Activated CD8-positive, alpha-beta memory T cell treated with anti-CD3 and anti-CD28 coated beads, Interleukin-2, amount 50 U/mL, for 48 hours (primary cell): ENCODE measurements around the gene CSMD2.
"Not testable (repeated sequence)": the region's sequence is repeated elsewhere in the genome, so short reads cannot be mapped to it uniquely, and the experiment has no call there.

Experiments used
- DNase-seq: peaks from one replicate; pipeline ENCODE4 v3.0.0-alpha.2; 2020

CSMD2 gene

DNA sequence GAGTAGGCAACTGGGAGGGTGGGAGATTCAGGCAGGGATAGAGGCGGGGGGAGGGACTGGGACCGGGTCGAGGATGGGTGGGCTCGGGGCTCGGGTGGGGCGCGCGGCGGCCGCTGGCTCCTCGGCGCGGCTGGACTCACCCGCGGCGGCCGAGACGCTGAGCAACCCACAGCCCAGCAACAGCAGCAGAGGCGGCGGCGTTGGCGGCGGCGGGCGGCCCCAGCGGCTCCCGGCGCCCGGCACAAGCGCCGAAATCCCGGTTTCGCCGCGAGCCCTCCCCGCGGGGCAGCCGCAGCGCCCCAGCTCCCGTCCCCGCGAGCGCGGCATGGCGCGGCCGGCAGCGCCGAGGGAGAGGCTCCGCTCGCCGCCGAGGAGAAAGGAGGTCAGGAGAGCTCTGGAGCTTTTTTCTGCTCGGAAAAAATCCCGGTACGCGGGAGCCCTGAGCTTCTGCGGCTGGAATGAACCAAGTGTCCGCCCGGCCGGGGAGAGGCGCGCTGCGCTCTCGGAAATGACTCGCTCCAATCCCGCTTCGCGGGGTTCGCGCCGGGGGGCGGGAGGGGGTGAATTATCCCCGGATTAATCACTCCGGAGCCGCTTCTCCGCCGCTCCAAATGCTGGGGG, at the start of gene CSMD2:
CSMD2 (minus strand) TSS at position 460 of the 621 bp plus-strand sequence; CDS start at position 327, 133 bp downstream.
- no peak for DNase-seq

DNA sequence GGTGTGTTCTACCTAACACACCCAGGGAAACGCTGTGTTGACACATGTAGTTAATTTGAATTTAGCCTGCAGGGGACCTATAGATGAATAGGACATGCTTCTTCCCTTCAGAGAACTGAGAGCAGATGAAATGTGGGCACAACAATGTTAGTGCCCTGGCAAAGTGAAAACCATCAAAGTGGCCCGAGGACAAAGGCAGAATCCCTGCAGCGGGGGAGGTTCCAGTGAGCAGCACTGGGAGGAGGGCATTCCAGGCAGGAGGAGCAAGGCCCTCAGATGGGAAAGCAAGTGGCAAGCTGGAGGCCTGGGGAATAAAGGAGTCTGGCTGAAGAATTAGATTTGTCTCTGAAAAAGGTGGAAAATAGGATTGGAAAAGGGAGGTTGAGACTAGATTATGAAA, 48.9 kb upstream of the CSMD2 start:
- DNase-seq, result no peak

DNA sequence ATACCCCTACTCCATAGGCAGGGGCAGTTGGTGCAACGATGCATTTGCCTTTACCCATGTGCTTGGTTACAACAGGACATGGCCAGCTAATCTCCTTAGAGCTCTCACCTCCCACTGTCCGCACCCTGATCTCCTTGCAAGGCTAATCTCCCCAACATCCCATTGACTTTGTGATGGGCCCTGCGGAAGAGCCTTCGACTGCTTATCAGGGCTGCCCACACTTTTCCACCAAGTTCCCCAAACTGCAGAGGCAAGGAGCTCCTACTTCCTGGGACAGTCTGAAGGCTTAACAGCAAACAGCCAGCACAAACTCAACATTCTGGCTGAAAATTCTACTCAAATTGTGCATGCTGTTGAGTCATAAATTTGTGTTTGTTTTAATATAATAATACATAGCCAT, 47.6 kb upstream of the CSMD2 start:
- no peak for DNase-seq

DNA sequence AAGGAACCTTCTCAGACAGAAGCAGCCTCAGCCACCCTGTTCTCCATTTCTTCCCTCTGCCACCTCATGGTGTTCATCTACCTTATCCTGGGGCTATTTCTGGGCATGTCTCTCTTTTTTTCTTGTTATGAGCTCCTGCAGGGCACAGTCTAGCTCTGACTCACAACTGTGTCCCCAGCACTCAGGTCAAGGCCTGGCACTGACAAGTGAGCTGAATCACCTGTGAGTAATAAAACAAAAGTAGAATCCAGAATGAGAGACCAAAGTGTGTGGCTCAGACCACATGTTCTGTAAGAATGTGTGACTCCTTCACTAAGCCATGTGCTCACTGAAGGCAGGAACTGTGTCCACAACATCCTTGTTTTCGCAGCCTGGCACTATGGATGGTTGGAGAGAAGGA, 34.9 kb upstream of the CSMD2 start:
- no peak for DNase-seq

DNA sequence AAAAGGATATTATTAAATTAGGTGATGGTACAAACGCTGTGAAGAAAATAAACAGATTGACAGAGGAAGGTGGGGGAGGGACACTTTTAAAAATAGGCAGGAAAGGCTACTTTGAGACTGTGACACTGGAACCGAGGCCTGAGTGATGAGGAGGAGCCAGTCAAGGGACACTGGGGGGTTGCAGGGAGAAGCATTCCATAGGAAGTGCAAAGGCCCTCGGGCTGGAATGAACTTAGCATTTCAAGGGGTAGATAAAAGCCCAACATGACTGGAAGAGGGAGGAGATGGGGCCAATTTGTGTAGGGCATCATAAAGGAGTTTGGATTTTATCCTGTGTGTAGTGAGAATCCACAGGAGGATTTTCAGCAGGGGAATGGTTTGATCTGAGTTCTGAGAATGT, 27.6 kb upstream of the CSMD2 start:
- DNase-seq, result no peak

DNA sequence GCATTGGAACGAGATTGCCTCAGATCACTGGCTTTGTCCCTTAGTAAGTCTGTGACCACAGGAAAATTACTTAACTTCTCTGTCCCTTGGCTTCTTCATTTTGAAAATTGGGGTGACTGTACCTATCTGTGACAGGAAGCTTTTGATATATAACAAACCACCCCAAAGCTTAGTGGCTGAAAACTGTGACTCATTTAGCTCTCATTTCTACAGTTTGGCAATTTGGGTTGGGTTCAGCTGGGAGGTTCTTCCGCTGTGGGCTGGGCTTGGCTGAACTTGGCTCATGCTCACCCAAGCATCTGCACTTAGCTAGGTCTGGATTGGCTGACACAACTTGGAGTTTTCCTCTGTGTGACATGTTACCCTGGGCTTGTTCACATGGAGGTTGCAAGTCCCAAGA, 25.7 kb upstream of the CSMD2 start:
- DNase-seq, result no peak

DNA sequence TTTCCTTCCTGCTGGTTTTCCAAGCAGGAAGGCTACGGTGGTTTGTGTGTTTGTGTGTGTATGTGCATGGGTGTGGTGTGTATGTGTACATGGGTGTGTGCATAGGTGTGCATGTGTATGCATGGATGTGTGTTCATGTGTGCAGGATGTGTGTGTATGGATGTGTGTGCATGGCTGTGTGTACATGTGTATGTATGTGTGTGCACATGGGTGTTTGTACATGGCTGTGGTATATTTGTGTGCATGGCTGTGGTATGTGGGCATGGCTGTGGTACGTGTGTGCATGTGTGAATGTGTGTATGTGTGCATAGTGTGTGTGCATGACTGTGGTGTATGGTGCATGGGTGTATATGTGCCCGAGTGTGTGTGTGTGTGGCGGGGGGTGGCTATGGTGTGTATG, 24.0 kb upstream of the CSMD2 start:
- DNase-seq, result no peak

DNA sequence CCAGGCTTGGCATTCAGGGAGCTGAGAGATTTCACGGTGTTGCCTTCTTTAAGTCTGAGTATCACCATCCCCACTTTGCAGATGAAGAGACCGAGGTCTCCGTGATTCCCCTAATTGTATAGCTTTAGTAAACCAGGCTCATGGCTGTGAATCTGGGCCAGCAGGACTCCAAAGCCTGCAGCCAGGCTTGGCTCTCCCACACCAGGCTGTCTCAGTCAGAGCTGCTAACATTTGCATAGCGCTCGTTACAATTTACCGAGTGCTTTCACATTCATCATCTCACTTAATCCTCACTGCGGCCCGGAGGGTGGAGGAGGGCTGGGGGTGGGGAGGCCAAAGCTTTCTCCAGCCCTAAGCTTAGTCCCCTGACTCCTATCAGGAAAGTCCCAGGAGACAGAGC, 23.4 kb upstream of the CSMD2 start:
- DNase-seq, result no peak

DNA sequence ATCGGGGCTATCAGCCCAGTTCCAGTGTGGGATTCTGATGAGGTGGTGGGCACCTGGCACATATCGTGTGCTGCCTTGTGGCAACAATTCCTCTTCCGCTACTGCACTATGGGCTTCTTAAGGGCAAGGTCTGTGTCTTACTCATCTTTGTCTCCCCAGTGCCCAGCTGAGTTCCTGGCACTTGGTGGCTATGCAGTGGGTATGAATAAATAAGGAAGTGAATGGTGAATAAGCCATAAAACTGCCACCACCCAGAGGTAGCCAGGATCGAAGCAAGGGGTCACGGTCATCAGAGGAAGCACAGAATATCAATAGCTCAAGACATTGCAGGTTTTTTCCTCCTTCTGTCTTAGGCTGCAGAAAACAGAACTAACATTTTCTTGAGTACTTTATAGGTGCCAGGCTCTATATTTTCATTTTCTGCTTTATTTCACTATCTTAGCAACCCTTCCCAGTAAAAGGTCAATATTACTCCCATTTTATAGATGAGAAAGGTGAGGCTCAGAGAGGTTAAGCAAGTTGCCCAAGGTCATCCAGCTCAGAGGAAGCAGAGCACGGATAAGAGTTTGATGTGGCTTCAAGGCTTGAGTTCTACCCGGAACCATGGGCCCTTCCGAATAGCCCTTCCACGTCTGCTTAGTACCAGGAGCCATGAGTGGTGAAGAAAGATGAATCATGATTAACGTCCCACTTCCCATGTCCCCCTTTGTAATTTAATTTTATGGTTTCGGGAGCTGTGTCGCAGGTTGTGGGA, 21.9 kb upstream of the CSMD2 start:
- DNase-seq, result no peak

DNA sequence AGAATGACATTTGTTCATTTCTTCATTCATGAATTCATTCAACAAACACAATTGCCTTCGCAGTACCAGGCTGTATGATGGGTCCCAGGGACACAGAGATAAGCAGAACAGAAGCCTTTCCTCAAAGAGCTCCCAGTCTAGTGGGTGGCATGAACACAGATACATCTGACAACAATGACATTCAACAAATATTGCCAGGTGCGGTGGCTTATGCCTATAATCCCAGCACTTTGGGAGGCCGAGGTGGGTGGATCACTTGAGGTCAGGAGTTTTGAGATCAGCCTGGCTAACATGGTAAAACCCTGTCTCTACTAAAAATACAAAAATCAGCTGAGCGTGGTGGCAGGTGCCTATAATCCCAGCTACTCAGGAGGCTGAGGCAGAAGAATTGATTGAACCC, 18.4 kb upstream of the CSMD2 start:
- not testable (repeated sequence) for DNase-seq

DNA sequence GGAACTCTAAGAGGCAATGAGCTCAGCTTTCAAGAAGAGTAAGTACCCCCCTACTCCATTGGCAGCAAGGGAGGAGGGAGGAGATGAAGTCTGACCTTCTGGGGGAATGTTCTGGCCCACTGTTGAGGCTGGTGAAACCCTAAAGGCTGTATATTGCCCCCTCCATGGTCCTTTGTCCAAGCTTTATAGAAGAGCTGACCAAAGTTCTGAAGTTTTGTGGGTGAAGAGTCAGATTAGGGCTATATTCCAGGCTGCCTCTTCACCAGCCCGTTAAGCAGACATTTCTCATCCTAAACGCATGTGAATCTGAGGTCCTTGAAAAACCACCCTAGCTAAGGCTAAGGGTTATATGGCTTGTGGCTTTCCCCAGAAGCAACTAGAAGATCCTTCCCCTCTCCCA, 13.0 kb upstream of the CSMD2 start:
- DNase-seq, result no peak

DNA sequence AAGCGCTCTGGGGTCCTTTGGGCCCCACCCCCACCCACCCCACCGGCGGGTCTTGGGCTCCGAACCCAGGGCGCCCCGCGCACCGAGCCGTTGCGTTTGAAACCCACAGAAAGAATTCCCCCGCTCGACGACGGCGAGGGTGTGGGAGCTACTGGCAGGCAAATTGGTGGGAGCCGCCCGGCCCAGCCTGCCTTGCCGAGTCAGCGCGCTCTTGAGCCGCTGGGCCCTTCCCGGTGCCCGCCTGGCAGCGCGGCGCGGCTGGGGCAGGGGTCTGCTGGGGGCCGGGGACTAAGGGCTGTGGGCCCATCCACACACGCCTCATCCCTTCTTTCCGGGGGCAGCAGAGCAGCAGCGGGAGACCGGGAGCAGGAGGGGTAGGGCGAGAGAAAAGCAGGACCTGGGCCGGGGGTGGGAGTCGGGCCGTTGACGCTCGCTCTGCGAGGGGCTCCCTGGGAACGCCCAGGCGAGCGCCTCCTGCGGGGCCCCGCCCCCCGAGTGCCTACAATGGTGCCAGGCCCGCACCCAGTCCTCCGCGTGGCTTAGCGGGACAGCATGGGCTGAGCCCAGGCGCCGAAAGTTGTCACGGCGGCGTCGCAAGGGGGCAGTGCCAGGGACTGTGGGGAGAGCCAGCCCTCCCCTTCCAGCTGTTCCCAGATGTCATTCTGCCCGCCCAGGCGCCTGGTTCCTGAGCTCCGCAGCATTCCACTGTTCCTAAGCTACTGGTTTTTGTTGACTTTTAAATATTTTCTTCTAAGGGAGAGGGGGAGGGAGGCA, 12.0 kb upstream of the CSMD2 start, which contains the start of gene C1orf94:
C1orf94 (plus strand) TSS at position 78 of the 774 bp plus-strand sequence. CDS start 883 bp downstream, outside the sequence.
- no peak for DNase-seq

DNA sequence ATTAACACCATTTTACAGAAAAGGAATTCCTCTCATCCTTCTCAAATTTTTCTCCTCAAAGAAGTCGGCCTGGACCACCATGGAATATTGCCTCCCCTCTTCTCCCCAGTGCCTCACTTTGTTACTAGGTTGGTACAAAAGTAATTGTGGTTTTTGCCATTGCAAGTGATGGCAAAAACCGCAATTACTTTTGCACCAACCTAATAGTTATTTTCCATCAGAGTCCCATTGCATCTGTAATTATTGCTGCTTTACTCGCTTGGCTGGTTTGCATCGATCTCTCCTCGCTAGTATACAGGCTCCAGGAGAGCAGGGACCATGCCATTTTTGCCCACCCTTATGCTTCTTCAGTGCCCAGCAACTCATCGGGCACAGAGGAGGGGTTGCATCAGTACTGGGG, 10.7 kb upstream of the CSMD2 start:
- no peak for DNase-seq

DNA sequence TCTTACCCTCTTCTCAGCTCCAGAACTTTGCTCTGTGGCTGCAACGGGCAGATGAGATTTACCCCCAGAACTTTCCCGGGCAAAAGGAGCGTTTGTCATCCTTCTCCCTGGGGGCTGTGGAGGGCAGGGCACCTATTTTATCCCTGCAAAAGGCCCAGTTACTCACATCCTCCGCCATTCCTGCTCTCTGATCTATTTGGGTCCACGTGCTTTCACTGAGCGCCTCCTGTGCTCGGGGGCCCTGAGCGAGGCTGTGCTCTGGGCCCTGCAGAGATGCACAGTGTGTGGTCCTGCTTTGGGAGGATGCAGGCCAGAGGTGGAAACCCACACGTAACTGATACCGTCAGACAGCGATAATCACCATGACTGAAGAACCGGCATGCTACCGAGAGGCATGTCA, 2.4 kb upstream of the CSMD2 start:
- no peak for DNase-seq

DNA sequence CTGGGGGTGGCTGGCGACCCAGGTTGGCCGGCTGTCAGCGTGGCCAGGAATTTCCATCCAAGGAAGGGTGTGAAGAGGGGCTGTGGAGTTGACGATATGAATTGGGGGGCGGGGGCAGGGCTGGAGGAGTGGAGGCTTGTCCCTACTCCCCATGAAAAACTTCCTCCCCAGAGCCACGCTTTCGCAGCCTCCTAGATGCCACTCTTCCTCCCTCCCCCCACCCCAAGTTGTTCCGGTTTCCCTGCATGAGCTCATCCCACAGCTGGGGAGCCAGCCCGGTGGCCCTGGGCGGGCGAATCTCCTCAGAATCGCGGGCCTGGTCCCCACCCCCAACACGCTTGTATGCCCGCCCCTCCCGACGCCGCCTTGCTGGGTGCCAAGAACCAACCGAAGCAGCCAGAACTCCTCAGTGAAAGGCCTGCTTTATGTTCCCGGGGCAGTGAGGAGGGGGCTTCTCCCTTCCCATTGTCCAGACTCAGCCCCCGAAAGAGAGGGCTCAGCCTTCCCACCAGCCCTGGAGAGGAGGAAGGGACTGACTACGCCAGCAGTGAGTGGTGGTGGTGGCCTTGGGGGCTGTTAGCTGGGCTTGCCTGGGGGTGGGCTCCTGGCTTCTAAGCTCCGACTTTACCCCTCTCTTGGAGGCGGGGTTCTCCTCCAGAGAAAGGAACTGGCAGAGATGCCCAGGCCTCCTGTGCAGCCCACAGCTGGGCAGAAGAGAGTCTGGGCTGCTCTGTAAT, 1.8 kb upstream of the CSMD2 start:
- DNase-seq, result no peak

DNA sequence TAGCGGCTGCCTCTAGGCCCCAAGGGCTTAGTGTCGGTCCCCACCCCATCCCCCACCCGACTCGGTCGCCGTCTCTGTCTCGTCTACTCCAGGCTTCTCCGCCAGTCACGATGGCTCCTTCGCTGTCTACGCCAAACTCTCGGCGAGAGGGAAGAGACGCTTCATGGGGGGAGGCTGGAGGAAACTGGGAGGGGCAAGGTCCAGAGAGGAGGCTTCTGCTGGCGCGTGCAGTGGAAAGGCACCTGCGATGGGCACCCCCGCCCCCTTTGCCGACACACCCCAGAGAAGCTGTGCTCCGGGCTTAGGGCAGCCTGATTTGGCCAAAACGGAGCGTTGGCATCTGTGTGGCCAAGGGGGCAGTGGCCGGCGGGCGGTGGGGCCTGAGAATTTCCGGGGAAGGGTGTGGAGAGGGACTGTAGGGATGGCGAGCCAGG, 1.2 kb upstream of the CSMD2 start:
- no peak for DNase-seq

DNA sequence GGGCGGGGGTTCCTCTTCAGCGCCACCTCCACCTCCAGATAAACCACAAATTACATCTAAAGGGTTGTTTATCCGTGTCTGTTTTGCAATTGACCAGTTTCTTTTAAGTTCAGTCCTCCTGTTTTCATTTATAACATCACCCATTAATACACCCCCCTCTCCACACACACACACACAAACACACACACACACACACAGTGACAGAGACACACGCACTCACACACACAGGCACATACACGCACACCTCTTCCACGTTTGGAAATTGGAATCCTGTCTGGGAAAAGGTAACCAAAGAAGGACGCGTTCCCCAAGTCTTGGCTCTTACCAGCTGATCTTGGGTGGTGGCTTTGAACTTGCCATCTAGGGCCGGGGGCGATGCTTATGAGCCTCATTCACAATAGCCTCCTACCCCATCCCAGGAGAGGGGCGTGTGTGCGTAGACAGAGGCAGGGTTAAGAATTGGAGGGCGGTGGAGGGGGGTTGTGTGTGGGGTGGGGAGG, 442 bp upstream of the CSMD2 start:
- DNase-seq, result no peak

DNA sequence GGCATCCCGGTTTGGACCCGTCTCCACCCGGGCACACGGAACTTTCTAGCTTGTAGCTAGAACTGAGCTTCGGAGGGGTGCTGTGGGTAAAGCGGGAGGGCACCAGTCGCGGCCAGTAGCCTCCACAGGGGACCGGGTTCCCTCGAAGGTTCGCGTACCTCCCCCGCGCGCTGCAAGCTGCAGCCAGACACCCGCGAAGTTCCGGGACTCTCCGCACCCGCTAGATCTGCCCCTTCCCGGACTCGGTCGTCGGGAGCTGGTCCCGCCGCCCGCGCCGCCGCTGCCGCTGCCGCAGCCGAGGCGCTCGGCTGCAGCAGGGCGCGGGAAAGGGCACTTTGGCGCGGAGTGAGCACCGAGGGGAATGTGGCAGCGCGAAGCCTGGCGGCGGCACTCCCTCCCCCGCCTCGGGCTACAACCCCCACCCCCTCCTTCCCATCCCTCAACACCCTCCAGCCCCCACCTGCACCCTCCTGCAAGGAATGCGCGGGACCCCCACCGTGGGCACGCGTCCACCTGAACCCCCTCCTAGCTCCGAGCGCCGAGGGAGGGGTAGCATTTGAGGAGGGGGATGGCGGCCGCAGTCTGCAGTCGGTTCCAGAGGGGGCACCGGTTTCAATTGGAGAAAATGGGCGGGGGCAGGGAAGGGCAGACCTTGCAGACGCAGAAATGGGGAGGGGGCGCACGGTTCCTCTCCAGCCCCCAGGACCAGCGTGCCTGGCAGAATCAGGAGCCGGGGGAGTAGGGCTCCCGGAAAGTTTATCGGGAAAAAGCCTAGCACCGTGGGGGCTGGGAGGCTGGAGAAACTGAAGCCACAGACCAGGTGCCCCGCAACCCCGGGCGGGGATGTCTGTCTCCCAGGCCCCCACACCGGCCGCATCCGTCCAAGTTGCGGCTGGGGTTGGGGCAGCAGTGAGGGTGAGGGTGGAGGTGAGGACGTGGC, 968 bp downstream of the CSMD2 start:
- DNase-seq, result no peak

DNA sequence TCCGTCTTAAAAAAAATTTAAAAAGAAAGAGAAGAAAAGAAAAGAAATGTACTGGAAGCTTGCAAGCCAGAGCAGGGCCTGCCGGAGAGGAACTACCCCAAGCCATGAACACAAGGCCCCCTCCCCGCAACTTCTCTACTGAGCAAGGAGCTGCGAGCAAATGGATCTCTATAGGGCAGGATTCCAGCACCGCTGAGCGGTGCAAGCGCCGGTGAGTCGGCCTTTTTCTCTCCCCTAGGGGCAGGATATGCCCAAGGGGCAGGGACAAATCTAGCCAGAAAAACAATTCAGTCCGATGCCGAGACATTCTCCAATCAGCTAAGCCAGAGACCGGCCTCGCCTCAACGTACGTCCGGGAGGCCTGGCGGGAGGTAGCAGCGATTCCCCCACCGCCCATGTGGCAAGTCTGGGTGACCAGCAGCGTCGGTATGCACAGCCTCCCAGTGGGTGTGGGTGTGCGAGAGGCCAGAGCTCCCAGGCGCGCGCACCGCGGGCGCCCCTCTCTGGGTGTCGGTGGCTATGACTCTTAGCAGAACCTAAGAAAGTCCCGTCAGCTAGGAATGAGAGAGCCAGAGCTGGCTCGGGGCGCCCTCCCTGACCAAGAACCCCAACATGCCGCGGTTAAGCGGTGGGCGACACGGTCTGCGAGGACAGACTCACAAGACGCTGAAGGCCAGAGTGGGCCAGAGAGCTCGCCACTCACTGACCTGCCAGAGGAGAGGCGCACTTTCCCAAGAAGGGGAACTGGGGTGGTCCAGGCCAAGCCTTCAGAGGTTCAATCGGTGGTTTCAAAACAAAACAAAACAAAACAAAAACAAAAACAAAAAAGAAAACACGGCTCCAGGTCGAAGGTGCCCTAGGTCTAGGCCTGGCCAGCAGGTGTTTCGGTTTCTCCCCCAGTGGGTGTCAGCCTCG, 1.9 kb downstream of the CSMD2 start:
- peak; percentile 69 for DNase-seq

DNA sequence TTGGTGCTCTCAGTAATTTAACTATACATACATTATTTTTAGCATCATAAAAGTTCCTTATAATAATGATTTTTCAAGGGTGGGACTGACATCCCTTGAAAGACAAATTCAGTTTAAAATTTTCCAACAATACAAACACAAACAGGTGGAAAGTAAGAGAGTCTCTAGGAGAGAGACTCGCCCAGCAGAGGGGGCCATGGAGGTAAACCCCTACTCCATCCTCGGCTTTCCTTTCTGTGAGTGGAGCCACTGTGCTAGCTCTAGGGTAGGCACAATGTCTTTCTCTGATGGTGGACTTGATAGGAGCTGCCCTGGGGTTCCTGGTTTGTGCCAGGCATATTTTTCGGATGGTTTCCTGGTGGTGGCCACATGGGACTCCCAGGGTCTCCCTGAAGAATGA, 8.3 kb downstream of the CSMD2 start:
- DNase-seq, result no peak

DNA sequence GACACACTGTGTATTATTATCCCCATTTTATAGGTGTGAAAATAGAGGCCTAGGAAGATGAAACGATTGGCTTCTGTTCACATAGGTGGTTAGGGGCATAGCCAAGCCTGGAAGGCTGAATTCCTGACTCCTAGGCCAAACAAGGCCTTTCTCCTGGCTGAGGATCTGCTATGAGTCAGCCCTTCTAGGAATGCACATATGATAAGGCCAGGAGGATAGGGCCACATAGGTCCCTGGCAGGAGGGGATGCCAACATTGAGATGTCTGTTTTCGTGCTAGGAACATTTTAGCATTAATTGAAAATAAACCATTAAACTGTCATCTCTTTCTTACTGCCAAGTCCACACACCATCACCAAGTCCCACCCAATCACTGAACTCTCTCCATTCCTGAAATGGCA, 9.2 kb downstream of the CSMD2 start:
- no peak for DNase-seq
